Activated CD4-positive, alpha-beta T cell treated with anti-CD3 and anti-CD28 coated beads, Interleukin-2, amount 10 ng/mL, durations not matched to agents 7 days and 5 days (primary cell): Measurements from ENCODE around the gene GPHN. TPM values are rescaled to one million over a fixed set of nuclear protein-coding genes. Genes with fewer than 3 reads are reported as not detected.
"Not testable (repeated sequence)": the region's sequence is repeated elsewhere in the genome, so short reads cannot be mapped to it uniquely, and the experiment has no call there.

Experiments
- CTCF ChIA-PET: fragments of 350-600 bp; sonication (Branson Sonifier 250); formaldehyde crosslinking; loops from one replicate; lab custom pipeline; 2021; ENCODE audit warnings: antibody characterized with exemption; lab: Charles Lee
- POLR2A ChIA-PET: fragments of 350-600 bp; sonication (Branson Sonifier 250); formaldehyde crosslinking; loops from one replicate; lab custom pipeline; 2021; ENCODE audit warnings: antibody characterized with exemption; lab: Charles Lee
- DNase-seq: peaks from one replicate; pipeline ENCODE4 v3.0.0-alpha.2; 2020
- H3K27ac Mint-ChIP-seq: one replicate; pipeline ENCODE4 v1.8.0; 2021; ENCODE audit warnings: mild to moderate bottlenecking, moderate library complexity, mixed read lengths
- H3K27me3 Mint-ChIP-seq: one replicate; pipeline ENCODE4 v1.8.0; 2021; ENCODE audit warnings: mixed read lengths
- H3K36me3 Mint-ChIP-seq: one replicate; pipeline ENCODE4 v1.8.0; 2021; ENCODE audit warnings: low read depth, mixed read lengths
- H3K4me1 Mint-ChIP-seq: one replicate; pipeline ENCODE4 v1.8.0; 2021; ENCODE audit warnings: mixed read lengths
- H3K4me3 Mint-ChIP-seq: one replicate; pipeline ENCODE4 v1.8.0; 2021; ENCODE audit warnings: mild to moderate bottlenecking, moderate library complexity, mixed read lengths
- H3K9me3 Mint-ChIP-seq: one replicate; pipeline ENCODE4 v1.8.0; 2021; ENCODE audit warnings: mixed read lengths
- total RNA-seq, 2 experiments: library from RNA; stranded (reverse); gene quantifications; one replicate each; pipeline ENCODE4 v1.2.3, GENCODE V29; 2021

Gene GPHN
- total RNA-seq, 2 experiments from 2014 or later: 20.2 to 21.2 TPM

- Mint-ChIP-seq H3K27ac (no peak overlapping the region), H3K4me1 (no peaks in the 10 kb centered on the region), H3K9me3 (peaks cover 20% of the 10 kb centered on the region), H3K27me3 (no peaks in the 10 kb centered on the region), H3K4me3 (no peak overlapping the region), H3K36me3 (peaks cover 1% of the 10 kb centered on the region)
- POLR2A ChIA-PET: no interaction called here
- CTCF ChIA-PET: interaction anchor here (1.2 kb wide), 1 partner anchor 16 kb away, joined by 11 read pairs; no protein-coding TSS in a partner anchor
- no peak for DNase-seq
Measured at GRCh38 chr14:66804141-66804540, 296.2 kb downstream of the GPHN start.

- Mint-ChIP-seq H3K9me3 (peaks cover 33% of the 10 kb centered on the region), H3K27ac (no peak overlapping the region), H3K27me3 (no peaks in the 10 kb centered on the region), H3K4me1 (no peaks in the 10 kb centered on the region), H3K36me3 (peaks cover 24% of the 10 kb centered on the region), H3K4me3 (no peak overlapping the region)
- DNase-seq: no peak
- ChIA-PET CTCF (no interaction called here), POLR2A (no interaction called here)
Measured at GRCh38 chr14:66813636-66814035, 305.7 kb downstream of the GPHN start.

- Mint-ChIP-seq H3K27ac (no peak overlapping the region), H3K9me3 (peaks cover 33% of the 10 kb centered on the region), H3K27me3 (no peaks in the 10 kb centered on the region), H3K4me3 (no peak overlapping the region), H3K4me1 (no peaks in the 10 kb centered on the region), H3K36me3 (peaks cover 24% of the 10 kb centered on the region)
- POLR2A ChIA-PET: no interaction called here
- CTCF ChIA-PET: no interaction called here
- no peak for DNase-seq
Measured at GRCh38 chr14:66815687-66816086, 307.7 kb downstream of the GPHN start.

- CTCF ChIA-PET: no interaction called here
Measured at GRCh38 chr14:66824251-66824650, 316.3 kb downstream of the GPHN start.

DNA sequence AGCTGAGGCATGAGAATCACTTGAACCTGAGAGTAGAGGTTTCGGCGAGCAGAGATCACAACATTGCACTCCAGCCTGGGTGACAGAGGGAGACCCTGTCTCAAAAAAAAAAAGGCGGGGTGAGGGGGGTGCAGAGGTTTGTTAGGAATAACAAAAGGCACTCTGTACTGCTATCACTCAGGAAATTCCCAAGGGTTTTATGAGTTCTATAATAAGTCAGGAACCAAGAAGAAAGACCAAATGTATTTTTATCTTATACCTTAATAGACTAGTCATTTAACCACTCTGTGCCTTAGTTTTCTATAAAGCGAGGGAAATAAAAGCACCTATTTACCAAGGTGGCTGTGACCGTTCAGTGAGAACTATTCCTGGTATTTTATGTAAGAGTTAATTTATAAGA lies 319.2 kb downstream of the GPHN start:
- no peak overlapping the region for H3K27ac Mint-ChIP-seq
- no peaks in the 10 kb centered on the region for H3K4me1 Mint-ChIP-seq
- POLR2A ChIA-PET: no interaction called here
- H3K36me3 Mint-ChIP-seq: no peaks in the 10 kb centered on the region
- CTCF ChIA-PET: no interaction called here
- H3K4me3 Mint-ChIP-seq: no peak overlapping the region
- H3K9me3 Mint-ChIP-seq: no peaks in the 10 kb centered on the region
- DNase-seq: no peak
- H3K27me3 Mint-ChIP-seq: no peaks in the 10 kb centered on the region

More at GRCh38 chr14:66824251-66824650, 316.3 kb downstream of the GPHN start:
- no peak overlapping the region for H3K27ac Mint-ChIP-seq
- no peaks in the 10 kb centered on the region for H3K4me1 Mint-ChIP-seq
- no peak overlapping the region for H3K4me3 Mint-ChIP-seq
- H3K27me3 Mint-ChIP-seq: no peaks in the 10 kb centered on the region
- no peak for DNase-seq
- H3K36me3 Mint-ChIP-seq: no peaks in the 10 kb centered on the region
- POLR2A ChIA-PET: no interaction called here
- no peaks in the 10 kb centered on the region for H3K9me3 Mint-ChIP-seq

GRCh38 chr14:66831173-66831572 lies 323.2 kb downstream of the GPHN start:
- no peak overlapping the region for H3K4me3 Mint-ChIP-seq
- peaks cover 8% of the 10 kb centered on the region for H3K9me3 Mint-ChIP-seq
- POLR2A ChIA-PET: no interaction called here
- no peaks in the 10 kb centered on the region for H3K36me3 Mint-ChIP-seq
- CTCF ChIA-PET: no interaction called here
- H3K4me1 Mint-ChIP-seq: no peaks in the 10 kb centered on the region
- no peaks in the 10 kb centered on the region for H3K27me3 Mint-ChIP-seq
- H3K27ac Mint-ChIP-seq: no peak overlapping the region
- no peak for DNase-seq

- ChIA-PET CTCF (no interaction called here), POLR2A (no interaction called here)
- DNase-seq: no peak
- H3K36me3 Mint-ChIP-seq: no peaks in the 10 kb centered on the region
- H3K27ac Mint-ChIP-seq: no peak overlapping the region
- peaks cover 8% of the 10 kb centered on the region for H3K9me3 Mint-ChIP-seq
- no peaks in the 10 kb centered on the region for H3K4me1 Mint-ChIP-seq
- no peak overlapping the region for H3K4me3 Mint-ChIP-seq
- H3K27me3 Mint-ChIP-seq: no peaks in the 10 kb centered on the region
Measured at GRCh38 chr14:66833816-66834215, 325.9 kb downstream of the GPHN start.

GRCh38 chr14:66837436-66837835 lies 329.5 kb downstream of the GPHN start:
- H3K4me3 Mint-ChIP-seq, H3K27me3 Mint-ChIP-seq, CTCF ChIA-PET, H3K9me3 Mint-ChIP-seq, H3K4me1 Mint-ChIP-seq, H3K36me3 Mint-ChIP-seq, H3K27ac Mint-ChIP-seq, DNase-seq, POLR2A ChIA-PET: not testable (repeated sequence)

DNA sequence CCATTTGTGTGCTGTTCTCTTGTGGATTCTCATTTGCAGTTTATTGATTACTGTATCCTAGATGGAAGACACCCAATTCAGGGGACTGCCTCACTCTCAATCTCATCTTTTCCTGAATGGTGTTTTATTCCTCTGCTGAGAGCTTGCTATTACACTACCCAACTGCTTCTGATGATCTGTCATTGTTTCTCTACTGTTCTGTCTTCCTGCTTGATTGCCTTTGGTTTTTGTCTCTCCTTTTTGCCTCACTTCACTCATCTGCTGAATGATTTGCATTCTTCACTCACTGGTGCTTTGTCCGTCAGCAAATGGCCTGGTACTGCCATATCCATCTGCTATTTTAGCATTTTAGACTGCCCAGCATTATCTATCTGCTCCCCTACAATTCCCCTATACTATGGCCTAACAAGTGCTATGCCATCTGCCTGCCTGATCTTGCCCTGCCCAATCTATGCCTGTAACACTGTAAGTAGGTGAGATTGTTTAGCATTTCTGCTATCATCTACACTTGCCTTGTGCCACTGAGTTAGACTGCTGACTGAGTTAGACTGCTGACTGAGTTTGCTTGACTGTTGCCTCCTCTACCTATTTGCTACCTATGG lies 335.1 kb downstream of the GPHN start:
- CTCF ChIA-PET: no interaction called here
- no peaks in the 10 kb centered on the region for H3K27me3 Mint-ChIP-seq
- POLR2A ChIA-PET: no interaction called here
- H3K4me1 Mint-ChIP-seq: no peaks in the 10 kb centered on the region
- no peaks in the 10 kb centered on the region for H3K36me3 Mint-ChIP-seq
- no peak overlapping the region for H3K27ac Mint-ChIP-seq
- no peak for DNase-seq
- H3K9me3 Mint-ChIP-seq: no peaks in the 10 kb centered on the region
- H3K4me3 Mint-ChIP-seq: no peak overlapping the region

- no peaks in the 10 kb centered on the region for H3K4me1 Mint-ChIP-seq
- H3K4me3 Mint-ChIP-seq: no peak overlapping the region
- peaks cover 3% of the 10 kb centered on the region for H3K9me3 Mint-ChIP-seq
- no peak overlapping the region for H3K27ac Mint-ChIP-seq
- no peak for DNase-seq
- CTCF ChIA-PET: no interaction called here
- no peaks in the 10 kb centered on the region for H3K27me3 Mint-ChIP-seq
- peaks cover 1% of the 10 kb centered on the region for H3K36me3 Mint-ChIP-seq
- POLR2A ChIA-PET: no interaction called here
Measured at GRCh38 chr14:66850258-66850888, 342.4 kb downstream of the GPHN start.

DNA sequence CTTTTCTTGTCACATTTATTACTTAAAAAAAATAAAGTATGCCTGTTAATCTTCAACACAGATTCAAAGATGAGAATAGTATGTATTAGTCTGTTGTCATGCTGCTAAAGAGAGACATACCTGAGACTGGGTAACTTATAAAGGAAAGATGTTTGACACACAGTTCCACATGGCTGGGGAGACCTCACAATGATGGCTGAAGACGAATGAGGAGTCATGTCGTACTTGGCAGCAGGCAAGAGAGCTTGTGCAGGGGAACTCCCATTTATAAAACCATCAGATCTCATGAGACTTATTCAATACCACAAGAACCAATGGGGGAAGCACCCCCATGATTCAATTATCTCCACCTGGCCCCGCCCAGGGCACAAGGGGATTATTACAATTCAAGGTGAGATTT lies 345.4 kb downstream of the GPHN start:
- DNase-seq: no peak
- ChIA-PET CTCF (no interaction called here), POLR2A (no interaction called here)
- Mint-ChIP-seq H3K9me3 (peaks cover 6% of the 10 kb centered on the region), H3K27me3 (no peaks in the 10 kb centered on the region), H3K36me3 (peaks cover 1% of the 10 kb centered on the region), H3K27ac (no peak overlapping the region), H3K4me1 (no peaks in the 10 kb centered on the region), H3K4me3 (no peak overlapping the region)

- H3K4me1 Mint-ChIP-seq: no peaks in the 10 kb centered on the region
- peaks cover 16% of the 10 kb centered on the region for H3K9me3 Mint-ChIP-seq
- ChIA-PET POLR2A (no interaction called here), CTCF (interaction anchor here (0.6 kb wide), 1 partner anchor 140 kb away, joined by 4 read pairs; no protein-coding TSS in a partner anchor)
- no peaks in the 10 kb centered on the region for H3K27me3 Mint-ChIP-seq
- no peak overlapping the region for H3K4me3 Mint-ChIP-seq
- no peak overlapping the region for H3K27ac Mint-ChIP-seq
- H3K36me3 Mint-ChIP-seq: peaks cover 2% of the 10 kb centered on the region
- DNase-seq: no peak
Measured at GRCh38 chr14:66857867-66858266, 349.9 kb downstream of the GPHN start.

DNA sequence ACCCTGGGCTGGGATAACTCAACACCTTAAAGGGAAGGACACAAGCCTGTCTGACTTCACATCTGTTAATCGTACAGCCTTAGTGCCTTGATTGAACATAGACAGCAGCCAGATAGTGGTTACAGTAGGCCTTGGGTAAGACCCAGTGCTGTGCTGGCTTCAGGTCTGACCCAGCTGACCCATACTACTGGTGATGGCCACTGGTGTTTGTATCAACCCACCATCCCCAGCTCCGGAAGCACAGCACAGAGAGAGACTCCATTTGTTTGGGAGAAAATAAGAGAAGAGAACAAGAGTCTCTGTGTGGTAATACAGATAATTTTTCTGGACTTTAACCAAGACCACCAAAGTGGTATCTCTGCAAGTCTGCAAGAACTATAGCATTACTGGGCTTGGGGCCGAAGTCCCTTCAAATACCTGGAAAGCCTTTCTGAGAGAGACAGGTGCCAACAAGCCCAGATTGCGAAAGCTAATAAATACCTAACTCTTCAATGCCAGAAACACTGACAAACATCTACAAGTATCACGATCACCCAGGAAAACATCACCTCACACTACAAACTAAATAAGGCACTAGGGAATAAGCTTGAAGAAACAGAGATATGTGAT lies 351.2 kb downstream of the GPHN start:
- Mint-ChIP-seq H3K9me3 (peaks cover 16% of the 10 kb centered on the region), H3K4me1 (no peaks in the 10 kb centered on the region), H3K36me3 (peaks cover 2% of the 10 kb centered on the region), H3K27ac (no peak overlapping the region), H3K4me3 (no peak overlapping the region), H3K27me3 (no peaks in the 10 kb centered on the region)
- ChIA-PET CTCF (no interaction called here), POLR2A (no interaction called here)
- no peak for DNase-seq
